ENCODE results near the gene USH2A. TPM values are rescaled to one million over a fixed set of nuclear protein-coding genes. Genes with fewer than 3 reads are reported as not detected.
"Not testable (repeated sequence)": the region's sequence is repeated elsewhere in the genome, so short reads cannot be mapped to it uniquely, and the experiment has no call there.

The USH2A gene
- total RNA-seq, 1 donor from 2014 or later = 0.14 TPM

DNA sequence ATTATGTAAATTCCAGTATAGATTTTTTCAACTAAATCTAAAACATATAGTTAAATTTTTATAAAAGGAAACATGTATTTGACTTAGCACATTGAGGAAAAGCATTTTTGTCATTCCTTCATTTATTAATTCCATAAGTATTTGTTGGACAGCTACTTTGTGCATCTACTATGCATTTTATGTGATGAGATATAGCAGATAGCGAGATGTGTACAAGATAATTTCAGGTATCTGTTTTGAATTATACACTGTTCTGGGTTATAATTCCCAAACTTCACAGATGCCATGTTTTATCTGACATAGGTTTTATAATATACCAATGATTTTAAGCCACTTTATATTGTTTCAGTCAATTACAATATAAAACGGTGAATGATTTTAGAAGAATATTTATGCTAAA is 398.7 kb downstream of the USH2A start:
- Mint-ChIP-seq H3K36me3 (ENCODE audit: low read depth) (no peaks in the 10 kb centered on the region), H3K4me3 (no peak overlapping the region), H3K27ac (ENCODE audit: unreplicated experiment) (no peak overlapping the region), H3K4me1 (no peaks in the 10 kb centered on the region), H3K27me3 (ENCODE audit: low read depth) (no peaks in the 10 kb centered on the region), H3K9me3 (no peaks in the 10 kb centered on the region)
- TF ChIP-seq, protein P1, sequence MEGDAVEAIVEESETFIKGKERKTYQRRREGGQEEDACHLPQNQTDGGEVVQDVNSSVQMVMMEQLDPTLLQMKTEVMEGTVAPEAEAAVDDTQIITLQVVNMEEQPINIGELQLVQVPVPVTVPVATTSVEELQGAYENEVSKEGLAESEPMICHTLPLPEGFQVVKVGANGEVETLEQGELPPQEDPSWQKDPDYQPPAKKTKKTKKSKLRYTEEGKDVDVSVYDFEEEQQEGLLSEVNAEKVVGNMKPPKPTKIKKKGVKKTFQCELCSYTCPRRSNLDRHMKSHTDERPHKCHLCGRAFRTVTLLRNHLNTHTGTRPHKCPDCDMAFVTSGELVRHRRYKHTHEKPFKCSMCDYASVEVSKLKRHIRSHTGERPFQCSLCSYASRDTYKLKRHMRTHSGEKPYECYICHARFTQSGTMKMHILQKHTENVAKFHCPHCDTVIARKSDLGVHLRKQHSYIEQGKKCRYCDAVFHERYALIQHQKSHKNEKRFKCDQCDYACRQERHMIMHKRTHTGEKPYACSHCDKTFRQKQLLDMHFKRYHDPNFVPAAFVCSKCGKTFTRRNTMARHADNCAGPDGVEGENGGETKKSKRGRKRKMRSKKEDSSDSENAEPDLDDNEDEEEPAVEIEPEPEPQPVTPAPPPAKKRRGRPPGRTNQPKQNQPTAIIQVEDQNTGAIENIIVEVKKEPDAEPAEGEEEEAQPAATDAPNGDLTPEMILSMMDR (conservative IDR thresholded peaks at IDR 0.05) = no peak
- DNase-seq (ENCODE audit: low read depth, low spot score) = no peak

DNA sequence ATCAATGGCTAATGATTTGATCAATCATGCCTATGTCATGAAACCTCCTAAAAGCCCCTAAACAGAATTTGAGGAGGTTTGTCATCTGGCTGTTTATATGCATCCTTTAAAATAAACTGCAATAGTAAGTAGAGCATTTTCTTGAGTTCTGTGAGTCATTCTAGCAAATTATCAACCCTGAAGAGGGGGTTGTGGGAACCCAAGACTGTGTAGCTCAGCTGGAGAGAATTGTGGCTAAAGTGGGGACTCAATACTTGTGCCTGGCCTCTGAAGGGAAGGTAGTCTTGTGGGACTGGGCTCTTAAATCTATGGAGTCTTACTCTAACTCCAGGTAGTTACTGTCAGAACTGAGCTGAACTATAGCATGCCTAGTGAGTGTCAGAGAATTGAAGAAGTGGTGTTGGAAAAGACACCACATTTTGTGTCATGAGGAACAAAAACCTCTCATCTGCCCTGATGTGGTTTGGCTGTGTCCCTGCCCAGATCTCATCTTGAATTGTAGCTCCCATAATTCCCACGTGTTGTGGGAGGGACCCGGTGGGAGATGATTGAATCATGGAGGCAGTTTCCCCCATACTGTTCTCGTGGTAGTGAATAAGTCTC is 402.4 kb downstream of the USH2A start:
- H3K4me3 Mint-ChIP-seq = no peak overlapping the region
- DNase-seq (ENCODE audit: low read depth, low spot score) = no peak
- H3K27ac Mint-ChIP-seq (ENCODE audit: unreplicated experiment) = no peak overlapping the region
- no peaks in the 10 kb centered on the region for H3K9me3 Mint-ChIP-seq
- no peaks in the 10 kb centered on the region for H3K36me3 Mint-ChIP-seq (ENCODE audit: low read depth)
- H3K4me1 Mint-ChIP-seq = no peaks in the 10 kb centered on the region
- TF ChIP-seq, protein P1 (conservative IDR thresholded peaks at IDR 0.05) = no peak
- no peaks in the 10 kb centered on the region for H3K27me3 Mint-ChIP-seq (ENCODE audit: low read depth)

DNA sequence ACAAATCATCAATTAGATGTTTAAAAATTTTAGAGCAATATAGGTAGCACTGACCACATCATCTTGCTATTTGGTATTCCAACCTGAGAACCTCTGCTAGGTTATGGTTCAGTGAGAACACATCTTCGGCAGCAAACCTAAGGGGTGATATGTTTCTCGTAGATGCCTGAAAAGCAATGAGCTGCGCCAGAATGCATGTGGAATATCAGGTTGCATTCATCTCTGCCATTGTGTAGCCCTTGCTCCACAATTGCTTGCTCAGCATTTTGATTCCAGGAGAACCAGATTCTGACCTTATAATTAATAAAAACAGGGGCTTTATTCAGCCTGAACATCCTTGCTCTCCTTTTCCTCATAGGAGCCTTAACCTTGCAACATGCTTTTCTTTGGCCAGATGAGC is 408.1 kb downstream of the USH2A start:
- H3K36me3 Mint-ChIP-seq (ENCODE audit: low read depth) = no peaks in the 10 kb centered on the region
- no peak for DNase-seq (ENCODE audit: low read depth, low spot score)
- H3K9me3 Mint-ChIP-seq = no peaks in the 10 kb centered on the region

DNA sequence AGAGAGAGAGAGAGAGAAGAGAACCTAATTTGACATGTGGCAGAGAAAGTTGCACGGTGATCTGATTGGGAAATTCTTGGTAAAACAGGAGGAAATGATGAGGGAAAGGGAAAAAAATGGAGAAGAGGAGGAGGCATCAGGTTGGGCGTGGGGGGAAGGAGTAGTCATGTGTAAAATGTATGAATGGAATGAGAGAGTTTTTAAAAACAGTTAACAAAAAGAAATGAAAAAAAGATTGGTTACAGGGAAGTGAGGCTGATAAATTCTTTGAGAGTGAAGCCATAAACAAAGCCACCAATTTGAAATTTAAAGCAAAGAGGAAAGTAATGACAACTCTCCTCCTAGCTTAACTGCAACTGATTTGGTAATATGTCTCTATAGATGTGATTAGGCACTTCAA is 409.2 kb downstream of the USH2A start:
- TF ChIP-seq, protein P1 (conservative IDR thresholded peaks at IDR 0.05) = no peak
- Mint-ChIP-seq H3K4me1 (no peaks in the 10 kb centered on the region), H3K4me3 (no peak overlapping the region), H3K27ac (ENCODE audit: unreplicated experiment) (no peak overlapping the region), H3K36me3 (ENCODE audit: low read depth) (no peaks in the 10 kb centered on the region), H3K27me3 (ENCODE audit: low read depth) (no peaks in the 10 kb centered on the region), H3K9me3 (no peaks in the 10 kb centered on the region)
- DNase-seq (ENCODE audit: low read depth, low spot score) = no peak

More for the DNA sequence above, 408.1 kb downstream of the USH2A start:
- H3K4me1 Mint-ChIP-seq = no peaks in the 10 kb centered on the region
- no peak overlapping the region for H3K4me3 Mint-ChIP-seq
- no peaks in the 10 kb centered on the region for H3K27me3 Mint-ChIP-seq (ENCODE audit: low read depth)
- TF ChIP-seq, protein P1 (conservative IDR thresholded peaks at IDR 0.05) = no peak
- no peak overlapping the region for H3K27ac Mint-ChIP-seq (ENCODE audit: unreplicated experiment)

DNA sequence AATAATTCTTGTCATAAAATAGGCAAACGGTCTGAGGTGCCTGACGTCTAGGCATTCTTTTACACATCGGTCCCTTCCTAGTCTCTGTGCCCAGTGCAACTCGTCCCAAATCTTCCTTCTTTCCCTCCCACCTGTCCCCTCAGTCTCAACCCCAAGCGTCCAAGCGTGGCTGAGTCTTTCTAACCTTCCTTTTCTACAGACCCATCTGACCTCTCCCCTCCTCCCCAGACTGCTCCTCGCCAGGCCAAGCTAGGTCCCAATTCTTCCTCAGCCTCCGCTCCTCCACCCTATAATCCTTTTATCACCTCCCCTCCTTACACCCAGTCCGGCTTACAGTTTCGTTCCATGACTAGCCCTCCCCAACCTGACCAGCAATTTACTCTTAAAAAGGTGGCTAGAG is 413.8 kb downstream of the USH2A start:
- not testable (repeated sequence) for DNase-seq (ENCODE audit: low read depth, low spot score); H3K4me1 Mint-ChIP-seq; H3K27me3 Mint-ChIP-seq (ENCODE audit: low read depth); H3K36me3 Mint-ChIP-seq (ENCODE audit: low read depth); H3K4me3 Mint-ChIP-seq; H3K9me3 Mint-ChIP-seq; H3K27ac Mint-ChIP-seq (ENCODE audit: unreplicated experiment)

DNA sequence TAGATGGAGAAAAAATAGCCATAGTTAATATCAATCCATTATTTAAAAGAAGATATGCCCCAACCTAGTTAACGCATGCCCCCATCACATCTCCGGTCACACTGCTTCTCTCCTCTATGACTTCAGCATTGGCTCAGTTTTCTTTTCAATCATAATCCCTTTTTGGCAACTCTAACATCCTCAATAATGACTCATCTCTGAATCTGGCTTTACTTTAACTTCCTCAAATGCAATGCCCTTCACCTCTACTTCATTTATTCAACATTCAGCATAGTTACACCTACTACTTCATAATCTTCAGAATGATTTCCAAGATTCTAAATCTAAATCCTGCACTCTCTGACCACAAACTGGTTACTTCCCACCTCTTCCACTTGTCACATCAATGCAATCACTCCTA is 417.3 kb downstream of the USH2A start:
- no peak overlapping the region for H3K4me3 Mint-ChIP-seq
- H3K36me3 Mint-ChIP-seq (ENCODE audit: low read depth) = no peaks in the 10 kb centered on the region
- TF ChIP-seq, protein P1 (conservative IDR thresholded peaks at IDR 0.05) = no peak
- no peaks in the 10 kb centered on the region for H3K4me1 Mint-ChIP-seq
- no peaks in the 10 kb centered on the region for H3K9me3 Mint-ChIP-seq
- no peaks in the 10 kb centered on the region for H3K27me3 Mint-ChIP-seq (ENCODE audit: low read depth)
- H3K27ac Mint-ChIP-seq (ENCODE audit: unreplicated experiment) = no peak overlapping the region
- no peak for DNase-seq (ENCODE audit: low read depth, low spot score)

Measured in neural crest cell (in vitro differentiated cells).